Adrenal gland (tissue), 12 donors: ENCODE results near the gene SOX9. TPM values are rescaled to one million over a fixed set of nuclear protein-coding genes. Genes with fewer than 3 reads are reported as not detected.
"Not testable (repeated sequence)": the region's sequence is repeated elsewhere in the genome, so short reads cannot be mapped to it uniquely, and the experiment has no call there.

Experiments used
- DNase-seq, 7 donors: peaks; one replicate each; pipeline ENCODE4 v3.0.0-alpha.2; 2019 to 2020
- H3K27ac ChIP-seq, 5 donors: fragments of 200-600 bp; sonication (generic) in 4 of 5; 1 replicate in 3 of 5; 2 replicates in 2 of 5; pipeline versions ENCODE4 v1.5.1 to v1.8.0; 2016 to 2020; ENCODE audit warnings: mild to moderate bottlenecking in 1 of 5
- H3K27me3 ChIP-seq: fragments of 200-600 bp; 2 replicates; pipeline ENCODE4 v1.8.0; 2021
- H3K36me3 ChIP-seq, 2 donors: fragments of 200-600 bp; replicated peaks in 1 of 2; 1 replicate in 1 of 2; 2 replicates in 1 of 2; pipeline versions ENCODE4 v1.5.1 to v1.8.0; 2018 to 2022
- H3K4me1 ChIP-seq, 2 donors: fragments of 200-600 bp; replicated peaks in 1 of 2; 1 replicate in 1 of 2; 2 replicates in 1 of 2; pipeline versions ENCODE4 v1.5.1 to v1.8.0; 2018 to 2021
- H3K4me3 ChIP-seq, 4 donors: fragments of 200-600 bp; sonication (generic) in 3 of 4; one replicate each; pipeline ENCODE4 v1.5.1; 2016 to 2018
- H3K9me3 ChIP-seq, 3 donors: fragments of 200-600 bp; sonication (generic) in 1 of 3; replicated peaks in 1 of 3; 1 replicate in 2 of 3; 2 replicates in 1 of 3; pipeline versions ENCODE4 v1.5.1 to v1.8.0; 2016 to 2021
- CTCF ChIP-seq, 6 experiments: fragments of 450-650 bp in 4 of 6; fragments of 200-600 bp in 2 of 6; sonication (generic) in 1 of 6; IDR thresholded peaks; 1 replicate in 5 of 6; 2 replicates in 1 of 6; pipeline versions ENCODE4 v1.5.1 to v1.8.0; 2016 to 2021; ENCODE audit warnings: antibody characterized with exemption in 6 of 6, mild to moderate bottlenecking in 2 of 6, moderate library complexity in 1 of 6
- POLR2A ChIP-seq, 2 donors: fragments of 450-650 bp; IDR thresholded peaks; one replicate each; pipeline ENCODE4 v1.6.1; 2017; ENCODE audit warnings: antibody characterized with exemption in 2 of 2, mild to moderate bottlenecking in 2 of 2, moderate library complexity in 1 of 2
- WGBS, 4 donors: extraction: QIAGEN DNeasy Blood & Tissue Kit in 2 of 4; methylation state at CpG; one replicate each; pipeline versions ENCODE4 v1.1.5 to v1.1.7; 2013 to 2017; 5-methylcytosine and 5-hydroxymethylcytosine counted together
- intact Hi-C, 2 donors: fragments of 100-400 bp; cut with DNase I; formaldehyde crosslinking; loops; one replicate each; pipeline versions ENCODE4 v1.14.1 to v1.15.0; 2022 to 2023
- polyA plus RNA-seq, 3 donors: library from polyadenylated mRNA; stranded (reverse); fragments of 200-250 nt in 2 of 3; fragments of 350-450 nt in 1 of 3; fragmentation: Illumina TruSeq in 1 of 3; extraction: RNeasy Lipid Tissue Mini Kit (QIAGEN cat#74804) in 1 of 3; gene quantifications; one replicate each; pipeline ENCODE4 v1.2.3, GENCODE V29; 2013 to 2014
- total RNA-seq, 9 donors: library from RNA; depleted of rRNA in 4 of 9; stranded (reverse); fragments of >200 nt in 4 of 9; fragments of 120-200 nt in 1 of 9; fragmentation: NEBNext Ultra II Directional in 1 of 9; extraction: Animal tissue kit (Norgen Biotek cat#: 25700) in 1 of 9; gene quantifications; one replicate each; pipeline versions ENCODE4 v1.1.0 to v1.2.4, GENCODE V29; 2013 to 2023
- donor health status: healthy with polysubstance abuse.
- donor health status: Bipolar disorder and iron deficiency.
- donor health status: DM: yes; HTN: yes; CAD: no.
- donor health status: DM: no; HTN: no; CAD: no.
- donor health status: DM: no; HTN: no; CAD: no.
- donor health status: DM: yes; HTN: yes; CAD: no.

SOX9 gene
- total and polyA plus RNA-seq, 12 donors: 0.22 to 8.9 (median 4.5) TPM

DNA sequence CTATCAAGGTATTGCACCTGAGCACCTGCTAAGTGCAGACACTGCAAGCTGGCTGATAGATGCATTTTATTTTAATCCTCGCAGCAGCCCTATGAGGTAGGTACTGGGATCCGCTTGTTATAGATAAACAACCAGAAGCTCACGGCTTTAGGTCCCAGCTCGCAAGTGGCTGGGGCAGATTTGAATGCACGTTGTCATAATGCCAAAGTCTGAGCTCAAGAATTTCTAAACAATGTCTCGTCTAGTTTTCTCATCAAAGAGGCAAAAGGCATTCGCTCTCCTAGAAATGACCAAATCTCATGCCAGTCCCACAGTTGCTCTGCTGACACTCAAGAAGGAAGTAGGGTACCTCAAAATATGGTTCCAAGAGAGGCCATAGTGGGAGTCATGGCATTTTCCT is 20.5 kb downstream of the SOX9 start:
- TF ChIP-seq POLR2A (IDR thresholded peaks at IDR 0.05) (no peak), CTCF (IDR thresholded peaks at IDR 0.05) (no peak)
- no peak for DNase-seq
- Histone ChIP-seq H3K36me3 (no peaks in the 10 kb centered on the region), H3K27me3 (no peaks in the 10 kb centered on the region), H3K27ac (no peak overlapping the region), H3K4me1 (peaks cover 4 to 9% of the 10 kb centered on the region in 2 donors), H3K4me3 (no peak overlapping the region), H3K9me3 (no peaks in the 10 kb centered on the region)
- intact Hi-C loops: no loop called here
- 87 to 95% (median 91%) methylated on average over 5 to 7 of the region's 7 CpGs for WGBS, 4 donors

DNA sequence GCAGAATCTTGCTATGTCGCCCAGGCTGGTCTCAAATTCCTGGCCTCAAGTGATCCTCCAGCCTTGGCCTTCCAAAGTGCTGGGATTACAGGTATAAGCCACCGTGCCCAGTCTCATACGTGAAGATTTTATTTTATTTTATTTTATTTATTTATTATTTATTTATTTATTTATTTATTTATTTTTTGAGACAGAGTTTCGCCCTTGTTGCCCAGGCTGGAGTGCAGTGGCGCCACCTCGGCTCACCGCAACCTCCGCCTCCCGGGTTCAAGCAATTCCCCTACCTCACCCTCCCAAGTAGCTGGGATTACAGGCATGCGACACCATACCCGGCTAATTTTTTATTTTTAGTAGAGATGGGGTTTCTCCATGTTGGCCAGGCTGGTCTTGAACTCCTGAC is 21.3 kb downstream of the SOX9 start:
- DNase-seq, H3K36me3 ChIP-seq, H3K27me3 ChIP-seq, intact Hi-C loops, H3K9me3 ChIP-seq, H3K27ac ChIP-seq, H3K4me3 ChIP-seq, H3K4me1 ChIP-seq: not testable (repeated sequence)
- WGBS, 4 donors: 92 to 97% (median 96%) methylated on average over 11 of the region's 11 CpGs

DNA sequence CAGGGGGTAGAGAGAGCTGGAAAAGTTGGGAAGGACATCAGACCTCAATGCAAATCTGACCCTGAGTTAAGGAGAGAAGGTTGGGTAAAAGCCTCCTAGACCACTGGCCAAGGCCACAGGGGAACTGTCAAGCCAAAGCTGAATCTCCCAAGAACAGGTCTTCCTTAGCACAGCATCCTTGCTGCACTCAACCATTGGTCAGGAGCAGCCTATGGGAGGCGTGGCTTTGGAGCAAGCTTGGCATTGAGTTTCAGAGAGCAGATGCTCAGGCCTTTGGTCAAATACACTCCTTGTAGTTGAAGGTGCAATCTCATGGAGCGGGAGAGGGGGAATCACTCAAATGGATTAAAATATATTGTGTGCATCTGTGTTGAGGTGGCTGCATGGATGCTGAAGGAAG is 21.8 kb downstream of the SOX9 start:
- intact Hi-C loops: no loop called here
- no peaks in the 10 kb centered on the region for H3K36me3 ChIP-seq

GRCh38 chr17:72143245-72143644 is 22.4 kb downstream of the SOX9 start:
- TF ChIP-seq POLR2A (IDR thresholded peaks at IDR 0.05): no peak
- TF ChIP-seq CTCF (IDR thresholded peaks at IDR 0.05): no peak
- Histone ChIP-seq H3K4me1 (no peaks in the 10 kb centered on the region), H3K27ac (no peak overlapping the region), H3K9me3 (no peaks in the 10 kb centered on the region), H3K4me3 (no peak overlapping the region), H3K36me3 (no peaks in the 10 kb centered on the region), H3K27me3 (no peaks in the 10 kb centered on the region)
- no peak for DNase-seq
- WGBS, 4 donors: 63 to 79% (median 75%) methylated on average over 4 to 5 of the region's 5 CpGs
- intact Hi-C loops: no loop called here

More for the DNA sequence above, 21.8 kb downstream of the SOX9 start:
- Histone ChIP-seq H3K4me3 (no peak overlapping the region), H3K9me3 (no peaks in the 10 kb centered on the region), H3K27me3 (no peaks in the 10 kb centered on the region), H3K4me1 (no peaks in the 10 kb centered on the region), H3K27ac (no peak overlapping the region)
- TF ChIP-seq CTCF (IDR thresholded peaks at IDR 0.05) (no peak), POLR2A (IDR thresholded peaks at IDR 0.05) (no peak)
- 75 to 100% (median 87%) methylated on average over 1 to 2 of the region's 2 CpGs for WGBS, 4 donors
- DNase-seq: no peak

- H3K9me3 ChIP-seq: no peaks in the 10 kb centered on the region
- no peak overlapping the region for H3K4me3 ChIP-seq
- intact Hi-C loops: no loop called here
- H3K4me1 ChIP-seq: no peaks in the 10 kb centered on the region
- 61 to 79% (median 68%) methylated on average over 2 of the region's 2 CpGs for WGBS, 4 donors
- no peaks in the 10 kb centered on the region for H3K36me3 ChIP-seq
- H3K27me3 ChIP-seq: no peaks in the 10 kb centered on the region
- TF ChIP-seq POLR2A (IDR thresholded peaks at IDR 0.05) (no peak), CTCF (IDR thresholded peaks at IDR 0.05) (no peak)
- DNase-seq: no peak
- no peak overlapping the region for H3K27ac ChIP-seq
Observed at GRCh38 chr17:72144101-72144500, 23.3 kb downstream of the SOX9 start.
